Endometrial microvascular endothelial cells (primary cell): ENCODE results near the gene SPAG4. TPM values are rescaled to one million over a fixed set of nuclear protein-coding genes. Genes with fewer than 3 reads are reported as not detected.

ENCODE experiments used
- in situ Hi-C: cut with HindIII; loops from 2 replicates; pipeline ENCODE4 v1.10.0; 2017; ENCODE audit warnings: low sequenced_read_pairs, low pct_unique_long_range_greater_than_20kb; ENCODE audit errors: inconsistent ontology term
- total RNA-seq: library from RNA; depleted of rRNA; stranded (reverse); fragments of >200 nt; gene quantifications from one replicate; pipeline ENCODE4 v1.2.3, GENCODE V29; 2015; ENCODE audit errors: inconsistent ontology term

Gene SPAG4
- 1.0 TPM for total RNA-seq

GRCh38 chr20:35615667-35616464 lies at the start of gene SPAG4:
SPAG4 (plus strand) TSS chr20:35615829; CDS start chr20:35616004, 175 bp downstream.
- in situ Hi-C loops: no loop called here

- in situ Hi-C loops: no loop called here
Observed at GRCh38 chr20:35568645-35569044, 47.0 kb upstream of the SPAG4 start.

- in situ Hi-C loops: no loop called here
Observed at GRCh38 chr20:35571555-35571954, 44.1 kb upstream of the SPAG4 start.

GRCh38 chr20:35572838-35573237 lies 42.8 kb upstream of the SPAG4 start:
- in situ Hi-C loops: no loop called here

- in situ Hi-C loops: no loop called here
Observed at GRCh38 chr20:35575958-35576357, 39.7 kb upstream of the SPAG4 start.

- in situ Hi-C loops: no loop called here
Observed at GRCh38 chr20:35576816-35577215, 38.8 kb upstream of the SPAG4 start.

GRCh38 chr20:35578469-35578868 lies 37.2 kb upstream of the SPAG4 start:
- in situ Hi-C loops: no loop called here

- in situ Hi-C loops: no loop called here
Observed at GRCh38 chr20:35579196-35579595, 36.4 kb upstream of the SPAG4 start.

- in situ Hi-C loops: no loop called here
Observed at GRCh38 chr20:35582131-35582530, 33.5 kb upstream of the SPAG4 start.

- in situ Hi-C loops: no loop called here
Observed at GRCh38 chr20:35582741-35583404, 32.8 kb upstream of the SPAG4 start.

- in situ Hi-C loops: no loop called here
Observed at GRCh38 chr20:35583636-35584560, 31.7 kb upstream of the SPAG4 start.

- in situ Hi-C loops: no loop called here
Observed at GRCh38 chr20:35586751-35587425, 28.7 kb upstream of the SPAG4 start.

- in situ Hi-C loops: no loop called here
Observed at GRCh38 chr20:35587436-35587835, 28.2 kb upstream of the SPAG4 start.

- in situ Hi-C loops: no loop called here
Observed at GRCh38 chr20:35588397-35588796, 27.2 kb upstream of the SPAG4 start.

GRCh38 chr20:35592339-35592974 lies 23.2 kb upstream of the SPAG4 start:
- in situ Hi-C loops: no loop called here

- in situ Hi-C loops: no loop called here
Observed at GRCh38 chr20:35595456-35595855, 20.2 kb upstream of the SPAG4 start.

GRCh38 chr20:35595901-35596300 lies 19.7 kb upstream of the SPAG4 start:
- in situ Hi-C loops: no loop called here

- in situ Hi-C loops: no loop called here
Observed at GRCh38 chr20:35597186-35597585, 18.4 kb upstream of the SPAG4 start.
